Muscle layer of duodenum (tissue), 2 donors: ENCODE data around the gene EVC.

Source experiments
- H3K27ac ChIP-seq: one replicate; pipeline ENCODE4 v1.7.0; 2013; ENCODE audit warnings: mild to moderate bottlenecking, low read length
- H3K27me3 ChIP-seq: one replicate; pipeline ENCODE4 v1.7.0; 2013; ENCODE audit warnings: low read depth, mild to moderate bottlenecking, control low read depth, low read length
- H3K36me3 ChIP-seq, 2 donors: one replicate each; pipeline ENCODE4 v1.7.0; 2013; ENCODE audit warnings: low read length in 2 of 2, control low read depth in 1 of 2, mild to moderate bottlenecking in 1 of 2; ENCODE audit not compliant: insufficient read depth in 2 of 2, control insufficient read depth in 1 of 2
- H3K4me1 ChIP-seq, 2 donors: one replicate each; pipeline ENCODE4 v1.7.0; 2013; ENCODE audit warnings: low read length in 2 of 2, mild to moderate bottlenecking in 2 of 2, control low read depth in 1 of 2, moderate library complexity in 1 of 2; ENCODE audit not compliant: insufficient read depth in 2 of 2, control insufficient read depth in 1 of 2
- H3K4me3 ChIP-seq, 2 donors: one replicate each; pipeline ENCODE4 v1.7.0; 2013; ENCODE audit warnings: low read length in 2 of 2, low read depth in 1 of 2, mild to moderate bottlenecking in 1 of 2
- H3K9me3 ChIP-seq, 2 donors: one replicate each; pipeline ENCODE4 v1.7.0; 2013; ENCODE audit warnings: low read length in 2 of 2, control low read depth in 1 of 2, mild to moderate bottlenecking in 1 of 2; ENCODE audit not compliant: control insufficient read depth in 1 of 2
- donor health status: healthy.

Gene EVC

DNA sequence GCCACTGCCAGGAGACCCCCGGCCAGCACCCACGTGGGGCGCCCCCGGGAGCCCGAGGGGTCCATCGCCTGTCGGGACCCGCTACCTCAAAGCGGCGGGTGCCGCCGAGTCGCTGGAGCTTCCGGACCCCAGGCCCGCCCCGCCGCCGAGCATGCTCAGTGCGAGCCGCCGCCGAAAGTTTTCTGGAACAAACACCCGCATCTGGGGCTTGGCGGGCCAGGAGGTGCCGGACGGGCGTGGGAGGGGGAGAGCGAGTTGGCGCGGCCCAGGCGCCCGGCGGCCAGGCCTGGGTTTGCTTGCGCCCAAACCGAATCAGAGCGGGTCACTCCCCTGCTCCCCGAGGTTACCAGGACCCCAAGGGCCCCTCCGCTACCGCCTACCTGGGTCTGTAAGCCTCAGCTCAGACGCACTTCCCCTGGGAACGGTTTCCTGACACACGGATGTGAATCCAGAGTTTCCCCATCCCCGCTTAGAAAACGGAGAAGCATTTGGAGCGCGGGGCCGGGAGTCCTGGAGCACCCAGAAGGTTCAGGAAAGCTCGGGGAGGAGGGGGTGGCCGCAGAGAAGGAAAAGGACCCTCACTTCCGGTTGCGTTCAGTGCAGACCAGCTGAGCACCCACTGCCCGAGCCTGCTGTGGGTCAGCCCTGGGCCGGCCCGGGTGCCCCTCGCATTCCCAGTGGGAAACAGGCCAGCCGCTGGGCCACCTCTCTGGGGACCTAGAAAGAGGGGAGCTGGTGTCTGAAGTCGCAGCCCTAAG, 2.4 kb upstream of the EVC start, which contains the start of gene EVC2:
Gene EVC2, minus strand, starts transcription at position 111 of the 758 bp plus-strand sequence. Its CDS starts 46 bp downstream, at position 65.
- Histone ChIP-seq H3K9me3 (no peaks in the 10 kb centered on the region), H3K27me3 (no peaks in the 10 kb centered on the region), H3K4me1 (peaks cover 3 to 46% of the 10 kb centered on the region in 2 donors), H3K36me3 (peaks cover 0 to 9% of the 10 kb centered on the region in 2 donors), H3K27ac (no peak within 1 kb of the TSS), H3K4me3 (peak within 1 kb of the TSS; percentile 63 to 86)

DNA sequence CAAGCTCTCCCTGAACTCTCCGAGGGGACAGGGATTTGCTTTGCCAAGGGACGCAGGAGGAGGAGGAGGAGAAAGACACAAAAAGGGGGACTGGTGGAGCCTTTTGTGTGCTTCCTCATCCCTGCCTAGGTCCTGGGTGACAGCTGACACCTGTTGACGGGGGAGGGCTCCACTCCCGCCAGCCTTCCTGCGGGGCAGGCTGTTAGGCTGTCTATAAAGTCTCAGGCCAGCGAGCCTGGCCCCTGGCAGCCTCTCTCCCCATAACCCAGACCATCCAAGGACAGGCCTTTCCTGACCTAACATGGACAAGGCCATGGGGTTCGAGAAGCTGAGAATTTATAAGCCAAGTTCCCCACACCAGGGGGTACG, 1.8 kb upstream of the EVC start:
- Histone ChIP-seq H3K4me3 (peak overlapping the region in 1 of 2 donors; percentile 86), H3K27me3 (no peaks in the 10 kb centered on the region), H3K27ac (no peak overlapping the region), H3K36me3 (peaks cover 0 to 4% of the 10 kb centered on the region in 2 donors), H3K9me3 (no peaks in the 10 kb centered on the region), H3K4me1 (peaks cover 3 to 46% of the 10 kb centered on the region in 2 donors)

DNA sequence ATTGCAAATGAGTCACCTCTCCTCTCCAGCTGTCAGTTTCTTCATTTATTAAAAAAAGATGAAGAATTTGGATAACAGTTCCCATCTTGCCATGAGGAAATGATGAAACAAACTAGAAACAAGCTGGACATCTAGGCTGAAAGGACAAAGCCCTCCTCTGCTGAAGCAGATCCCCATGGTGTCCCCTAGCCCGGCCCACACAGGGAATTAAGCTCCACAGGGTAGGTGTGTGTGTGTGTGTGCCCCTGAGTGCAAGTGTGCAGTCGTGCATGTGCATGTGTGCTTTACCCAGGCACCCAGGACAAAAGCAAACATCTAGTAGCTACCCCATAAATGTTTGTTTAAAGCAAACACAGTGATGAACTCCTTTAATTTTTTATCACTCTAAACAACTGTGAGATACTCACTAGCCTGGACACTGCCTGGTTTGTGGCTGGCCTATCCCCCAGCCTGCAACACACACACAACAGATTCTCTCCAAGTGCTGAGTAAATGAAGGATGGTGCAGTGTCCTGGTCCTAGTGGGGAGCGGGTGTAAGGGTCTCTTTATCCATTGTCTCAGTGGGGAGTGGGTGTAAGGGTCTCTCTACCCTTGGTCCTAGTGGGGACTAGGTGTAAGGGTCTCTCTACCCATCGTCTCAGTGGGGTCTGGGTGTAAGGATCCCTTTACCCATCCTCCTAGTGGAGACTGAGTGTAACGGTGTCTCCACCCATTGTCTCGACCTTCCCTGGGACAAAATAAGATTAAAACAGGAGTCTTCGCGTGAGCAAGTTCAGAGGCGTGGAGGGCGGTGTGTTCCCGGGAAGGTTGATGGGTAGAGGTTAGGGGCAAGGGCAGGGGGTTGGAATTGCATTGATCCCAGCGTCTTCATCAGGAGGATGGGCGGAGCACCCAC, 688 bp upstream of the EVC start:
- Histone ChIP-seq H3K27me3 (no peaks in the 10 kb centered on the region), H3K9me3 (peaks cover 3 to 5% of the 10 kb centered on the region in 2 donors), H3K4me1 (peaks cover 3 to 46% of the 10 kb centered on the region in 2 donors), H3K36me3 (no peaks in the 10 kb centered on the region), H3K4me3 (peak overlapping the region; percentile 64 to 67), H3K27ac (peak overlapping the region; percentile 42)

DNA sequence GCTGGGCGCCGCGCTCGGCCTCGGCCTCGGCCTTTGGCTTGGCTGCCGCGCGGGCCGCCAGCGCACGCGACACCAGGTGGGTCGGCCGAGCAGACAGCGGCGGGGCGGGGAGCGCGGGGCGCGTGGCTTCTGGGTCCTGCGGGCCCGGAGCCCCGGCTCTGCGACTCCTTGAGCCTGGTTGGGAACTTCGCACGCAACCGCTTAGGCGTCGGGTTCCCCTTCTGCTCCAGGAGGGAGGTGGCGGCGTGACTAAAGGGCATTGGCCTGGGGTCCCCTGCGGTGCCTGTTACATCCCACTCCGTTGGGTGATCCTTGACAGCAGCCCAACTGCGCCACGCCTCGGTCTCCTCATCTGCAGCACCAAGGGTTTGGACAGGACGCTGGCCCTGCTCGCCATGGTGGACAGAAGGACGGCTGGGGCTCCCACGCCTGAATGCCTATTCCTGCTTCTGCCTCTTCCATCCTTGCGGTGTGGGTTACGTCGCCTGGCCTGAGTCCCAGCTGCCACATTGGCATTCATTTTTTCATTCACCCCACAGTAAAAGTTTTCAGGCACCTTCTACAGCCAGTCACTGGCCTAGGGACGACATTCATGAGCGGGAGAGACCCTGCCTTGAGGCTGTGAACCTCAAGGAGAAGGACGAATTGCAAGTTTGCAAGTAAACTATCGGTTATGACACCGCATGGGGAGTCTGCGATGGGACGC, 631 bp downstream of the EVC start:
- Histone ChIP-seq H3K36me3 (no peaks in the 10 kb centered on the region), H3K9me3 (peaks cover 5 to 6% of the 10 kb centered on the region in 2 donors), H3K4me3 (peak overlapping the region; percentile 50 to 74), H3K27me3 (no peaks in the 10 kb centered on the region), H3K27ac (no peak overlapping the region), H3K4me1 (peaks cover 3 to 44% of the 10 kb centered on the region in 2 donors)

DNA sequence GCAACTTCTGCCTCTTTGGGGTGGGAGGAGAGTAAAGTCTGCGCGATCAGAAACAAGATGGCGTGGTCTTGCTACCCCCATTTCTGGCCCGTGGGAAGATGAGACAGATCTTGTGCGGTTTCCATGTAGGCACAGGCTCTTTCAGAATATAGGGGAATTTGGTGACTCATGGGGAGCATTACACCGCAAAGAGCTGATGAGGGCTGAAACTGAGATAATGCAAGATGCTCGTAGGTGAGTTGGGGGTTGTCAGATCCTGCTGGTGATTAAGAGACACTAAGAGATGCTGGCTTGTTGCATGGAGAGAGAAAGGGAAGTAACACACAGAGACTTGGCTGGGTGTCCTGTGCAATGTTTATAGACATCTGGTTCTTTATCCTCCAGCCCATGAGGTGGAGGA, 1.5 kb downstream of the EVC start:
- no peaks in the 10 kb centered on the region for H3K27me3 ChIP-seq
- peaks cover 1 to 35% of the 10 kb centered on the region in 2 donors for H3K4me1 ChIP-seq
- peaks cover 5 to 6% of the 10 kb centered on the region in 2 donors for H3K9me3 ChIP-seq
- H3K27ac ChIP-seq: no peak overlapping the region
- no peaks in the 10 kb centered on the region for H3K36me3 ChIP-seq
- peak overlapping the region; percentile 1 to 74 for H3K4me3 ChIP-seq

GRCh38 chr4:5712931-5713330, 1.9 kb downstream of the EVC start:
- Histone ChIP-seq H3K27ac (no peak overlapping the region), H3K27me3 (no peaks in the 10 kb centered on the region), H3K4me1 (peaks cover 0 to 31% of the 10 kb centered on the region in 2 donors), H3K9me3 (peaks cover 5 to 6% of the 10 kb centered on the region in 2 donors), H3K4me3 (no peak overlapping the region), H3K36me3 (no peaks in the 10 kb centered on the region)

- no peaks in the 10 kb centered on the region for H3K27me3 ChIP-seq
- peaks cover 0 to under 1% of the 10 kb centered on the region in 2 donors for H3K36me3 ChIP-seq
- H3K27ac ChIP-seq: no peak overlapping the region
- no peak overlapping the region for H3K4me3 ChIP-seq
- H3K9me3 ChIP-seq: peaks cover 5 to 6% of the 10 kb centered on the region in 2 donors
- H3K4me1 ChIP-seq: peaks cover 0 to 26% of the 10 kb centered on the region in 2 donors
Measured at GRCh38 chr4:5713861-5714260, 2.9 kb downstream of the EVC start.

GRCh38 chr4:5715357-5715756, 4.4 kb downstream of the EVC start:
- H3K9me3 ChIP-seq: peaks cover 5 to 6% of the 10 kb centered on the region in 2 donors
- H3K36me3 ChIP-seq: peaks cover 4 to 12% of the 10 kb centered on the region in 2 donors
- H3K4me3 ChIP-seq: peak overlapping the region in 1 of 2 donors; percentile 30
- no peaks in the 10 kb centered on the region for H3K27me3 ChIP-seq
- no peak overlapping the region for H3K27ac ChIP-seq
- H3K4me1 ChIP-seq: peaks cover 0 to 18% of the 10 kb centered on the region in 2 donors

- H3K4me1 ChIP-seq: peaks cover 0 to 12% of the 10 kb centered on the region in 2 donors
- peaks cover 5 to 6% of the 10 kb centered on the region in 2 donors for H3K9me3 ChIP-seq
- H3K4me3 ChIP-seq: no peak overlapping the region
- H3K27me3 ChIP-seq: no peaks in the 10 kb centered on the region
- peaks cover 10 to 12% of the 10 kb centered on the region in 2 donors for H3K36me3 ChIP-seq
- no peak overlapping the region for H3K27ac ChIP-seq
Measured at GRCh38 chr4:5716391-5716790, 5.4 kb downstream of the EVC start.

DNA sequence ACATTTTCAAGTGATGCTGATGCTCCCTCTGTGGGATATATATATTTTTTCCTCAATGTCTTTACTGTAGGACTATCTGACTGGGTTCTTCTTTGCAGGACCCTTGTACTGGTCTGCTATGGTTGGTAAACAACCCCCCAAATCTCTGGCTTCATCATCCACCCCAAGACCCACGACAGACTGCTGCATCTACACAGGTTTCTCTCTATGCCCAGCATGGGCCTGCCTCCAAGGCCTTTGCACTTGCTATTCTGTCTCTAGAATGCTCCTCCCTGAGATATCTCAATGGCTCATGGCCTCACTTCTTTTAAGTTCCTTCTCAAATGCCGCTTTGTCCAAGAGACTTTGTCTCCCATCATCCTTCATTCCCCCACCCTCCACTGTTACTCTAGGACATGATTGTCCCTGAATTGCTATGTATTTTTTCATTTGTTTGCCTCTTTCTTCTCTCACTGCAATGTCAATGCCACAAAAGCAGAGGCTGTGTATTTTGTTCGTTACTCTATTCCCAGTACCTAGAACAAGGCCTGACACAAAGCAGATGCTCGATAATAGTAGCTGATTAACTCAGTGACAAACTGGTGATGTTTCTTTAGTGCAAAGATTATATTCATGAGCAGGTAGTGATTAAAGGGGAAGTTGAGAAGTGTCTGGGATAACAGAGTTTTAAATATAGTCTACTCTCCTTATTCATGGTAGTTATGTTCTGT, 6.6 kb downstream of the EVC start:
- peaks cover 5 to 6% of the 10 kb centered on the region in 2 donors for H3K9me3 ChIP-seq
- peaks cover 3 to 4% of the 10 kb centered on the region in 2 donors for H3K4me1 ChIP-seq
- no peak overlapping the region for H3K27ac ChIP-seq
- peaks cover 10 to 19% of the 10 kb centered on the region in 2 donors for H3K36me3 ChIP-seq
- H3K27me3 ChIP-seq: no peaks in the 10 kb centered on the region
- H3K4me3 ChIP-seq: no peak overlapping the region
